ENCODE results near the gene MED27. TPM values are rescaled to one million over a fixed set of nuclear protein-coding genes. Genes with fewer than 3 reads are reported as not detected.

MED27 gene
- total RNA-seq, 2 experiments from 2014 or later = 24.7 to 25.3 TPM

- ChIA-PET CTCF (no interaction called here), POLR2A (no interaction called here)
- H3K4me3 Mint-ChIP-seq = no peak overlapping the region
- H3K27ac Mint-ChIP-seq = no peak overlapping the region
- ATAC-seq (no peak), DNase-seq (no peak)
- H3K27me3 Mint-ChIP-seq (ENCODE audit: low read depth) = no peaks in the 10 kb centered on the region
- H3K9me3 Mint-ChIP-seq (ENCODE audit: insufficient read depth) = no peaks in the 10 kb centered on the region
- H3K36me3 Mint-ChIP-seq (ENCODE audit: low read depth) = no peaks in the 10 kb centered on the region
- H3K4me1 Mint-ChIP-seq (ENCODE audit: low read depth) = no peaks in the 10 kb centered on the region
Measured at GRCh38 chr9:131917009-131917408, 162.7 kb downstream of the MED27 start.

GRCh38 chr9:131915181-131915580 lies 164.5 kb downstream of the MED27 start:
- no peaks in the 10 kb centered on the region for H3K27me3 Mint-ChIP-seq (ENCODE audit: low read depth)
- no peak for DNase-seq
- H3K4me3 Mint-ChIP-seq = no peak overlapping the region
- H3K36me3 Mint-ChIP-seq (ENCODE audit: low read depth) = no peaks in the 10 kb centered on the region
- no peaks in the 10 kb centered on the region for H3K4me1 Mint-ChIP-seq (ENCODE audit: low read depth)
- no peaks in the 10 kb centered on the region for H3K9me3 Mint-ChIP-seq (ENCODE audit: insufficient read depth)
- no peak overlapping the region for H3K27ac Mint-ChIP-seq
- ChIA-PET CTCF (no interaction called here), POLR2A (no interaction called here)
- no peak for ATAC-seq

GRCh38 chr9:131912671-131913070 lies 167.0 kb downstream of the MED27 start:
- Mint-ChIP-seq H3K4me1 (ENCODE audit: low read depth) (no peaks in the 10 kb centered on the region), H3K9me3 (ENCODE audit: insufficient read depth) (no peaks in the 10 kb centered on the region), H3K36me3 (ENCODE audit: low read depth) (no peaks in the 10 kb centered on the region), H3K27ac (no peak overlapping the region), H3K27me3 (ENCODE audit: low read depth) (no peaks in the 10 kb centered on the region), H3K4me3 (no peak overlapping the region)
- ATAC-seq (no peak), DNase-seq (no peak)
- CTCF ChIA-PET = no interaction called here
- POLR2A ChIA-PET = no interaction called here

GRCh38 chr9:131912069-131912468 lies 167.6 kb downstream of the MED27 start:
- POLR2A ChIA-PET = no interaction called here
- Mint-ChIP-seq H3K4me3 (no peak overlapping the region), H3K27ac (no peak overlapping the region), H3K36me3 (ENCODE audit: low read depth) (no peaks in the 10 kb centered on the region), H3K4me1 (ENCODE audit: low read depth) (no peaks in the 10 kb centered on the region), H3K9me3 (ENCODE audit: insufficient read depth) (no peaks in the 10 kb centered on the region), H3K27me3 (ENCODE audit: low read depth) (no peaks in the 10 kb centered on the region)
- CTCF ChIA-PET = no interaction called here
- ATAC-seq = no peak
- no peak for DNase-seq

- ChIA-PET CTCF (no interaction called here), POLR2A (no interaction called here)
- H3K4me1 Mint-ChIP-seq (ENCODE audit: low read depth) = no peaks in the 10 kb centered on the region
- H3K27me3 Mint-ChIP-seq (ENCODE audit: low read depth) = no peaks in the 10 kb centered on the region
- H3K36me3 Mint-ChIP-seq (ENCODE audit: low read depth) = no peaks in the 10 kb centered on the region
- no peaks in the 10 kb centered on the region for H3K9me3 Mint-ChIP-seq (ENCODE audit: insufficient read depth)
- H3K27ac Mint-ChIP-seq = no peak overlapping the region
- H3K4me3 Mint-ChIP-seq = no peak overlapping the region
- DNase-seq (no peak), ATAC-seq (no peak)
Measured at GRCh38 chr9:131910572-131910971, 169.1 kb downstream of the MED27 start.

- ChIA-PET CTCF (interaction anchor here (1.3 kb wide), 1 partner anchor 10 kb away, joined by 3 read pairs; no protein-coding TSS in a partner anchor), POLR2A (no interaction called here)
- no peak overlapping the region for H3K4me3 Mint-ChIP-seq
- H3K27ac Mint-ChIP-seq = no peak overlapping the region
- DNase-seq (no peak), ATAC-seq (no peak)
- H3K4me1 Mint-ChIP-seq (ENCODE audit: low read depth) = no peaks in the 10 kb centered on the region
- H3K27me3 Mint-ChIP-seq (ENCODE audit: low read depth) = no peaks in the 10 kb centered on the region
- no peaks in the 10 kb centered on the region for H3K36me3 Mint-ChIP-seq (ENCODE audit: low read depth)
- H3K9me3 Mint-ChIP-seq (ENCODE audit: insufficient read depth) = no peaks in the 10 kb centered on the region
Measured at GRCh38 chr9:131905144-131905543, 174.5 kb downstream of the MED27 start.

GRCh38 chr9:131899296-131900228 lies 180.1 kb downstream of the MED27 start:
- POLR2A ChIA-PET = interaction anchor here (0.7 kb wide), 1 partner anchor 25 kb away, joined by 3 read pairs; no protein-coding TSS in a partner anchor
- Mint-ChIP-seq H3K4me1 (ENCODE audit: low read depth) (no peaks in the 10 kb centered on the region), H3K4me3 (no peak overlapping the region), H3K27ac (no peak overlapping the region), H3K36me3 (ENCODE audit: low read depth) (no peaks in the 10 kb centered on the region), H3K9me3 (ENCODE audit: insufficient read depth) (no peaks in the 10 kb centered on the region), H3K27me3 (ENCODE audit: low read depth) (no peaks in the 10 kb centered on the region)
- CTCF ChIA-PET = no interaction called here
- ATAC-seq (no peak), DNase-seq (no peak)

- H3K27ac Mint-ChIP-seq = no peak overlapping the region
Measured at GRCh38 chr9:131892902-131893500, 186.7 kb downstream of the MED27 start.

GRCh38 chr9:131892162-131892707 lies 187.4 kb downstream of the MED27 start:
- CTCF ChIA-PET = no interaction called here
- Mint-ChIP-seq H3K27ac (no peak overlapping the region), H3K4me1 (ENCODE audit: low read depth) (no peaks in the 10 kb centered on the region), H3K27me3 (ENCODE audit: low read depth) (no peaks in the 10 kb centered on the region), H3K36me3 (ENCODE audit: low read depth) (no peaks in the 10 kb centered on the region), H3K9me3 (ENCODE audit: insufficient read depth) (no peaks in the 10 kb centered on the region), H3K4me3 (no peak overlapping the region)
- DNase-seq (no peak), ATAC-seq (no peak)
- POLR2A ChIA-PET = no interaction called here

More at GRCh38 chr9:131892902-131893500, 186.7 kb downstream of the MED27 start:
- DNase-seq (no peak), ATAC-seq (no peak)
- Mint-ChIP-seq H3K9me3 (ENCODE audit: insufficient read depth) (no peaks in the 10 kb centered on the region), H3K4me3 (no peak overlapping the region), H3K4me1 (ENCODE audit: low read depth) (no peaks in the 10 kb centered on the region), H3K36me3 (ENCODE audit: low read depth) (no peaks in the 10 kb centered on the region), H3K27me3 (ENCODE audit: low read depth) (no peaks in the 10 kb centered on the region)
- ChIA-PET CTCF (no interaction called here), POLR2A (no interaction called here)

GRCh38 chr9:131891598-131891997 lies 188.1 kb downstream of the MED27 start:
- Mint-ChIP-seq H3K27me3 (ENCODE audit: low read depth) (no peaks in the 10 kb centered on the region), H3K36me3 (ENCODE audit: low read depth) (no peaks in the 10 kb centered on the region), H3K4me3 (no peak overlapping the region), H3K27ac (no peak overlapping the region), H3K9me3 (ENCODE audit: insufficient read depth) (no peaks in the 10 kb centered on the region), H3K4me1 (ENCODE audit: low read depth) (no peaks in the 10 kb centered on the region)
- POLR2A ChIA-PET = no interaction called here
- DNase-seq (no peak), ATAC-seq (no peak)
- CTCF ChIA-PET = no interaction called here

- H3K36me3 Mint-ChIP-seq (ENCODE audit: low read depth) = no peaks in the 10 kb centered on the region
- DNase-seq (no peak), ATAC-seq (no peak)
- no peak overlapping the region for H3K27ac Mint-ChIP-seq
- H3K4me3 Mint-ChIP-seq = no peak overlapping the region
- no peaks in the 10 kb centered on the region for H3K4me1 Mint-ChIP-seq (ENCODE audit: low read depth)
- no peaks in the 10 kb centered on the region for H3K27me3 Mint-ChIP-seq (ENCODE audit: low read depth)
- H3K9me3 Mint-ChIP-seq (ENCODE audit: insufficient read depth) = no peaks in the 10 kb centered on the region
- CTCF ChIA-PET = interaction anchor here (1.7 kb wide), 1 partner anchor 127 kb away, joined by 3 read pairs; no protein-coding TSS in a partner anchor
- POLR2A ChIA-PET = no interaction called here
Measured at GRCh38 chr9:131889437-131890251, 190.0 kb downstream of the MED27 start.

GRCh38 chr9:131888923-131889322 lies 190.7 kb downstream of the MED27 start:
- no peak overlapping the region for H3K27ac Mint-ChIP-seq
- no peak for DNase-seq
- H3K4me3 Mint-ChIP-seq = no peak overlapping the region
- H3K27me3 Mint-ChIP-seq (ENCODE audit: low read depth) = no peaks in the 10 kb centered on the region
- ChIA-PET CTCF (interaction anchor here (1.7 kb wide), 1 partner anchor 126 kb away, joined by 3 read pairs; no protein-coding TSS in a partner anchor), POLR2A (no interaction called here)
- H3K36me3 Mint-ChIP-seq (ENCODE audit: low read depth) = no peaks in the 10 kb centered on the region
- ATAC-seq = no peak
- no peaks in the 10 kb centered on the region for H3K9me3 Mint-ChIP-seq (ENCODE audit: insufficient read depth)
- no peaks in the 10 kb centered on the region for H3K4me1 Mint-ChIP-seq (ENCODE audit: low read depth)
